GM12865 (cell line): Measurements from ENCODE around the gene KIRREL3.

Experiments used
- DNase-seq: peaks from one replicate; pipeline ENCODE4 v3.0.0; 2010; ENCODE audit warnings: low read depth
- H3K4me3 ChIP-seq: 2 replicates; pipeline ENCODE4 v1.5.1; 2011; ENCODE audit warnings: mild to moderate bottlenecking, low read depth, low read length, control low read depth
- CTCF ChIP-seq: IDR thresholded peaks from 2 replicates; pipeline ENCODE4 v1.5.1; 2011; ENCODE audit warnings: low read length, control low read depth, low read depth, inconsistent platforms; ENCODE audit not compliant: insufficient read depth; ENCODE audit errors: missing control alignments

KIRREL3 gene

GRCh38 chr11:126583594-126584427 is 416.8 kb downstream of the KIRREL3 start:
- no peak for DNase-seq
- TF ChIP-seq CTCF: no peak
- H3K4me3 ChIP-seq: no peak overlapping the region

- no peak for DNase-seq
- H3K4me3 ChIP-seq: no peak overlapping the region
- no peak for TF ChIP-seq CTCF
These were observed 417.5 kb downstream of the KIRREL3 start for GRCh38 chr11:126583101-126583500.

GRCh38 chr11:126581871-126582648 is 418.5 kb downstream of the KIRREL3 start:
- H3K4me3 ChIP-seq: no peak overlapping the region
- no peak for TF ChIP-seq CTCF
- DNase-seq: no peak

- H3K4me3 ChIP-seq: no peak overlapping the region
- no peak for DNase-seq
- no peak for TF ChIP-seq CTCF
These were observed 422.1 kb downstream of the KIRREL3 start for GRCh38 chr11:126578426-126578825.

GRCh38 chr11:126578021-126578420 is 422.5 kb downstream of the KIRREL3 start:
- TF ChIP-seq CTCF: no peak
- H3K4me3 ChIP-seq: no peak overlapping the region
- DNase-seq: no peak

- DNase-seq: no peak
- H3K4me3 ChIP-seq: no peak overlapping the region
- no peak for TF ChIP-seq CTCF
These were observed 424.7 kb downstream of the KIRREL3 start for GRCh38 chr11:126575849-126576248.
